ENCODE results near the gene MYL11. TPM values are rescaled to one million over a fixed set of nuclear protein-coding genes. Genes with fewer than 3 reads are reported as not detected.

The MYL11 gene
- total RNA-seq, 1 experiment from 2014 or later, result not detected

DNA sequence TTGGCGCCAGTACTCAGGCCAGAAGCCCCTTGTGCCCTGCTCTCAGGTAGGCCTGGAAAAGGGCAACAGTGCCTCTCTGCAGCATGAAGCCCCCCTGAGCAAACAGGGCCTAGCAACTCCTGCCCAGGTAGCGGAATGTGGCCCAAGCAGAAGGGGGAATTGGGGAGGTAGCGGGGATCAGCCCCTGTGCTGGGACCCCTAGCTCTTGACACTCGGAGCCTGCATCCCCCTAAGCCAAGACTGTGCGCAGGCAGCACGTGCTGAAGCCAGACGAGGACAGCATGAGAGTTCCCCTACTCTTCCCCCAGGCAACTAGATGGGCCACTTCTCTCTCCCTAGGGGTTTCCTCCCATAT is 18.7 kb upstream of the MYL11 start:
- intact Hi-C loops (cut with micrococcal nuclease; ENCODE audit: unreplicated experiment), result no loop called here
- Histone ChIP-seq H3K4me1 (ENCODE audit: control insufficient read depth, insufficient read depth, low read length) (peaks cover 49% of the 10 kb centered on the region), H3K36me3 (ENCODE audit: control insufficient read depth, insufficient read depth, low read length) (peaks cover 5% of the 10 kb centered on the region), H3K9me3 (ENCODE audit: control insufficient read depth, insufficient read depth, low read depth, low read length) (no peaks in the 10 kb centered on the region), H3K27me3 (ENCODE audit: control insufficient read depth, insufficient read depth, low read length) (no peaks in the 10 kb centered on the region), H3K27ac (ENCODE audit: low read length) (peak overlapping the region; percentile 99), H3K4me3 (ENCODE audit: low read depth in 2 of 2, low read length in 2 of 2) (peak overlapping the region; percentile 98 to 99)
- BruUV-seq (replicated peaks), result no TSS peak
- CTCF ChIA-PET, result interaction anchor here (1.5 kb wide), 1 partner anchor 264 kb away, joined by 3 read pairs; the partner anchor contains the start of gene TBX6
- POLR2A ChIA-PET, result interaction anchor here (1.5 kb wide), 1 partner anchor 15 kb away, joined by 4 read pairs; no protein-coding TSS in a partner anchor
- TF ChIP-seq POLR2AphosphoS5 (IDR thresholded peaks at IDR 0.05; ENCODE audit: low read depth, low read length), result 0 out of 2 replicates have a peak, but pooled peaks have one; percentile 4
- TF ChIP-seq, protein P1, sequence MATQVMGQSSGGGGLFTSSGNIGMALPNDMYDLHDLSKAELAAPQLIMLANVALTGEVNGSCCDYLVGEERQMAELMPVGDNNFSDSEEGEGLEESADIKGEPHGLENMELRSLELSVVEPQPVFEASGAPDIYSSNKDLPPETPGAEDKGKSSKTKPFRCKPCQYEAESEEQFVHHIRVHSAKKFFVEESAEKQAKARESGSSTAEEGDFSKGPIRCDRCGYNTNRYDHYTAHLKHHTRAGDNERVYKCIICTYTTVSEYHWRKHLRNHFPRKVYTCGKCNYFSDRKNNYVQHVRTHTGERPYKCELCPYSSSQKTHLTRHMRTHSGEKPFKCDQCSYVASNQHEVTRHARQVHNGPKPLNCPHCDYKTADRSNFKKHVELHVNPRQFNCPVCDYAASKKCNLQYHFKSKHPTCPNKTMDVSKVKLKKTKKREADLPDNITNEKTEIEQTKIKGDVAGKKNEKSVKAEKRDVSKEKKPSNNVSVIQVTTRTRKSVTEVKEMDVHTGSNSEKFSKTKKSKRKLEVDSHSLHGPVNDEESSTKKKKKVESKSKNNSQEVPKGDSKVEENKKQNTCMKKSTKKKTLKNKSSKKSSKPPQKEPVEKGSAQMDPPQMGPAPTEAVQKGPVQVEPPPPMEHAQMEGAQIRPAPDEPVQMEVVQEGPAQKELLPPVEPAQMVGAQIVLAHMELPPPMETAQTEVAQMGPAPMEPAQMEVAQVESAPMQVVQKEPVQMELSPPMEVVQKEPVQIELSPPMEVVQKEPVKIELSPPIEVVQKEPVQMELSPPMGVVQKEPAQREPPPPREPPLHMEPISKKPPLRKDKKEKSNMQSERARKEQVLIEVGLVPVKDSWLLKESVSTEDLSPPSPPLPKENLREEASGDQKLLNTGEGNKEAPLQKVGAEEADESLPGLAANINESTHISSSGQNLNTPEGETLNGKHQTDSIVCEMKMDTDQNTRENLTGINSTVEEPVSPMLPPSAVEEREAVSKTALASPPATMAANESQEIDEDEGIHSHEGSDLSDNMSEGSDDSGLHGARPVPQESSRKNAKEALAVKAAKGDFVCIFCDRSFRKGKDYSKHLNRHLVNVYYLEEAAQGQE (IDR thresholded peaks at IDR 0.05; ENCODE audit: insufficient read depth in 1 of 2, low read depth in 2 of 2, low read length in 1 of 2), result no peak
- TF ChIP-seq, protein P2, sequence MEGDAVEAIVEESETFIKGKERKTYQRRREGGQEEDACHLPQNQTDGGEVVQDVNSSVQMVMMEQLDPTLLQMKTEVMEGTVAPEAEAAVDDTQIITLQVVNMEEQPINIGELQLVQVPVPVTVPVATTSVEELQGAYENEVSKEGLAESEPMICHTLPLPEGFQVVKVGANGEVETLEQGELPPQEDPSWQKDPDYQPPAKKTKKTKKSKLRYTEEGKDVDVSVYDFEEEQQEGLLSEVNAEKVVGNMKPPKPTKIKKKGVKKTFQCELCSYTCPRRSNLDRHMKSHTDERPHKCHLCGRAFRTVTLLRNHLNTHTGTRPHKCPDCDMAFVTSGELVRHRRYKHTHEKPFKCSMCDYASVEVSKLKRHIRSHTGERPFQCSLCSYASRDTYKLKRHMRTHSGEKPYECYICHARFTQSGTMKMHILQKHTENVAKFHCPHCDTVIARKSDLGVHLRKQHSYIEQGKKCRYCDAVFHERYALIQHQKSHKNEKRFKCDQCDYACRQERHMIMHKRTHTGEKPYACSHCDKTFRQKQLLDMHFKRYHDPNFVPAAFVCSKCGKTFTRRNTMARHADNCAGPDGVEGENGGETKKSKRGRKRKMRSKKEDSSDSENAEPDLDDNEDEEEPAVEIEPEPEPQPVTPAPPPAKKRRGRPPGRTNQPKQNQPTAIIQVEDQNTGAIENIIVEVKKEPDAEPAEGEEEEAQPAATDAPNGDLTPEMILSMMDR (IDR thresholded peaks at IDR 0.05), result no peak
- TF ChIP-seq SIN3A (IDR thresholded peaks at IDR 0.05; ENCODE audit: borderline replicate concordance, insufficient read depth, low read depth, low read length), result no peak
- in situ Hi-C loops (cut with HindIII; ENCODE audit: low pct_unique_long_range_greater_than_20kb, low sequenced_read_pairs), result no loop called here
- no peak for ATAC-seq
- no peak for DNase-seq (ENCODE audit: low read depth, low spot score)

DNA sequence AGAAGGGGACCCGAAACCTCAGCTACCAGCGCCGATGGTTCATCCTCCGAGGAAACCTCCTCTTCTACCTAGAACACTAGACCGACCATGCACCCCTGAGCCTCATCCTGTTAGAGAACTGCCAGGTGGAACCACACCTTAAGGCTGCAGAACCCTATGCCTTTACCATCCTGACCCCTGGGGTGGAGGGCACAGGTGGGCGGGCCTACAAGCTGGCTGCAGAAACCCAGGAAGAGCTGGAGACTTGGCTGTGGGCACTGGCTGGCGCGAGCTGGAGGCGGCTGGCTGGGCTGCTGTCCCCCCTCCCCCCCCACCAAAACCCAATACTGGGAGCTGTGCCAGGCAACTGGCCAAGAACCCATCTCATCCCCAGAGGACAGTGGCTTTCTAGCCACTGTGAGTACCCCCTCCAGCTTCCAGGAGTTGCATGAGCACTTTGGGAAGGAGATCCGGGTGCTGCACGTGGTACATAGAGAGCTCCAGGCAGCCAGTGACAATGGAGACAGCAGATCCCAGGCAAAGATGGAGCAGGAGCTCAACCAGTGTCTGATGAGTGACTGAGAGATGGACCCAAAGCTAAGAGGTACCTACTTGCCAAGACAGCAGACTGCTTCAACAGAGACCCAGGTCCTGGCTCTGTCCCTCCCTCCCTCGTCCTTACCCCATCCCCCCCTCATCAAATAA is 18.1 kb upstream of the MYL11 start:
- H3K36me3 ChIP-seq (ENCODE audit: control insufficient read depth, insufficient read depth, low read length), result peaks cover 5% of the 10 kb centered on the region
- POLR2A ChIA-PET, result interaction anchor here (0.6 kb wide), 2 partner anchors 20 to 88 kb away, joined by 5 to 13 read pairs; no protein-coding TSS in a partner anchor
- peak overlapping the region; percentile 98 to 99; a peak in 3 of 4 replicates for H3K4me3 ChIP-seq (ENCODE audit: low read depth in 2 of 2, low read length in 2 of 2)
- TF ChIP-seq SIN3A (IDR thresholded peaks at IDR 0.05; ENCODE audit: borderline replicate concordance, insufficient read depth, low read depth, low read length), result no peak
- TF ChIP-seq, protein P1 (IDR thresholded peaks at IDR 0.05; ENCODE audit: insufficient read depth in 1 of 2, low read depth in 2 of 2, low read length in 1 of 2), result no peak
- TF ChIP-seq POLR2AphosphoS5 (IDR thresholded peaks at IDR 0.05; ENCODE audit: low read depth, low read length), result no peak
- TF ChIP-seq TCF7L2 (IDR thresholded peaks at IDR 0.05; ENCODE audit: low read depth, low read length), result no peak
- TF ChIP-seq, protein P2 (IDR thresholded peaks at IDR 0.05), result no peak
- no peak for ATAC-seq
- no TSS peak for BruUV-seq (replicated peaks)
- intact Hi-C loops (cut with micrococcal nuclease; ENCODE audit: unreplicated experiment) (no loop called here), in situ Hi-C loops (cut with HindIII; ENCODE audit: low pct_unique_long_range_greater_than_20kb, low sequenced_read_pairs) (no loop called here)
- no peaks in the 10 kb centered on the region for H3K9me3 ChIP-seq (ENCODE audit: control insufficient read depth, insufficient read depth, low read depth, low read length)
- no peaks in the 10 kb centered on the region for H3K27me3 ChIP-seq (ENCODE audit: control insufficient read depth, insufficient read depth, low read length)
- peaks cover 47% of the 10 kb centered on the region for H3K4me1 ChIP-seq (ENCODE audit: control insufficient read depth, insufficient read depth, low read length)
- peak overlapping the region; percentile 99 for H3K27ac ChIP-seq (ENCODE audit: low read length)
- CTCF ChIA-PET, result interaction anchor here (1.5 kb wide), 1 partner anchor 265 kb away, joined by 3 read pairs; the partner anchor contains the start of gene TBX6
- no peak for DNase-seq (ENCODE audit: low read depth, low spot score)
